Right renal cortex interstitium (tissue), 3 donors: Measurements from ENCODE around the gene SIDT1. TPM values are rescaled to one million over a fixed set of nuclear protein-coding genes. Genes with fewer than 3 reads are reported as not detected.

ENCODE experiments used
- DNase-seq, 3 donors: peaks; one replicate each; pipeline ENCODE4 v3.0.0-alpha.2; 2013; ENCODE audit warnings: low read depth in 3 of 3, low spot score in 2 of 3
- polyA plus RNA-seq, 3 donors: library from polyadenylated mRNA; unstranded; fragments of 120-200 nt; gene quantifications; one replicate each; pipeline ENCODE4 v1.2.1, GENCODE V29; 2013; ENCODE audit not compliant: insufficient read length in 3 of 3

The SIDT1 gene
- polyA plus RNA-seq, 3 donors: 2.2 to 3.0 (median 2.6) TPM

- peak in 2 of 3 donors; percentile 51 to 59 for DNase-seq
Measured at GRCh38 chr3:113668015-113668414, 135.7 kb downstream of the SIDT1 start.

GRCh38 chr3:113673593-113673992, 141.2 kb downstream of the SIDT1 start:
- DNase-seq: no peak

GRCh38 chr3:113676261-113676660, 143.9 kb downstream of the SIDT1 start:
- no peak for DNase-seq

GRCh38 chr3:113677737-113678136, 145.4 kb downstream of the SIDT1 start:
- no peak for DNase-seq

- no peak for DNase-seq
Measured at GRCh38 chr3:113678773-113679172, 146.4 kb downstream of the SIDT1 start.

Other genes with a start within 250 kb of the SIDT1 start
- gene CFAP44, start 91.1 kb upstream of the SIDT1 start, polyA plus RNA-seq: 10 to 100 TPM; 16.2 to 17.7 (median 17.0) TPM
- 10 to 100 TPM; 26.6 to 28.8 (median 27.5) TPM for gene SPICE1, start 17.4 kb upstream of the SIDT1 start, polyA plus RNA-seq
- 10 to 100 TPM; 18.7 to 20.4 (median 19.0) TPM for gene USF3, start 164.1 kb downstream of the SIDT1 start, polyA plus RNA-seq
- 100 to 1,000 TPM; 140 to 145 (median 145) TPM for gene NAA50, start 213.7 kb downstream of the SIDT1 start, polyA plus RNA-seq
- gene ATP6V1A, start 214.5 kb downstream of the SIDT1 start, polyA plus RNA-seq: 100 to 1,000 TPM in 2 of 3 donors, 10 to 100 TPM in 1; 97.7 to 103 (median 103) TPM